Transverse colon (tissue), 4 donors: ENCODE results near the gene POLR2E.

Experiments used
- CTCF ChIP-seq, 5 experiments: fragments of 200-600 bp in 3 of 5; fragments of 450-650 bp in 2 of 5; sonication (generic) in 3 of 5; IDR thresholded peaks; 1 replicate in 2 of 5; 2 replicates in 3 of 5; pipeline ENCODE4 v1.5.1; 2016 to 2017; ENCODE audit warnings: antibody characterized with exemption in 5 of 5, inconsistent platforms in 3 of 5, mild to moderate bottlenecking in 2 of 5, moderate library complexity in 1 of 5
- POLR2AphosphoS5 ChIP-seq, 3 donors: sonication (generic); formaldehyde crosslinking; IDR thresholded peaks; one replicate each; pipeline ENCODE4 v1.6.1; 2016; ENCODE audit warnings: antibody characterized with exemption in 3 of 3

- TF ChIP-seq CTCF (IDR thresholded peaks at IDR 0.05) (no peak), POLR2AphosphoS5 (IDR thresholded peaks at IDR 0.05) (no peak)
These were observed 8.0 kb upstream of the POLR2E start for GRCh38 chr19:1103132-1103707.
